Esophagus muscularis mucosa (tissue), 4 donors: ENCODE measurements around the gene B4GALNT2. TPM values are rescaled to one million over a fixed set of nuclear protein-coding genes. Genes with fewer than 3 reads are reported as not detected.

Experiments used
- DNase-seq: peaks from one replicate; pipeline ENCODE4 v3.0.0-alpha.2; 2017; ENCODE audit errors: extremely low spot score
- H3K27ac ChIP-seq, 4 donors: fragments of 200-600 bp; sonication (generic); replicated peaks in 1 of 4; 1 replicate in 3 of 4; 2 replicates in 1 of 4; pipeline ENCODE4 v1.5.1; 2016 to 2019; ENCODE audit warnings: mild to moderate bottlenecking in 1 of 4
- H3K27me3 ChIP-seq, 4 donors: fragments of 200-600 bp; sonication (generic); one replicate each; pipeline versions ENCODE4 v1.5.1 to v1.6.0; 2016 to 2019
- H3K36me3 ChIP-seq, 4 donors: fragments of 200-600 bp; sonication (generic); one replicate each; pipeline ENCODE4 v1.5.1; 2016 to 2019
- H3K4me1 ChIP-seq, 4 donors: fragments of 200-600 bp; sonication (generic); one replicate each; pipeline ENCODE4 v1.5.1; 2016 to 2019
- H3K4me3 ChIP-seq, 4 donors: fragments of 200-600 bp; sonication (generic); 1 replicate in 2 of 4; 2 replicates in 2 of 4; pipeline ENCODE4 v1.5.1; 2016 to 2019; ENCODE audit warnings: mild to moderate bottlenecking in 4 of 4, moderate library complexity in 1 of 4
- H3K9me3 ChIP-seq, 4 donors: fragments of 200-600 bp; sonication (generic); 1 replicate in 3 of 4; 2 replicates in 1 of 4; pipeline ENCODE4 v1.5.1; 2016 to 2019
- CTCF ChIP-seq, 3 experiments: fragments of 200-600 bp in 2 of 3; fragments of 450-650 bp in 1 of 3; sonication (generic) in 2 of 3; IDR thresholded peaks; one replicate each; pipeline ENCODE4 v1.5.1; 2017 to 2019; ENCODE audit warnings: antibody characterized with exemption in 3 of 3, mild to moderate bottlenecking in 2 of 3, moderate library complexity in 1 of 3
- EP300 ChIP-seq: sonication (generic); formaldehyde crosslinking; IDR thresholded peaks from one replicate; pipeline ENCODE4 v1.6.1; 2017; ENCODE audit warnings: antibody characterized with exemption
- POLR2A ChIP-seq: fragments of 450-650 bp; IDR thresholded peaks from one replicate; pipeline ENCODE4 v1.6.1; 2017; ENCODE audit warnings: antibody characterized with exemption, moderate library complexity, mild to moderate bottlenecking, low read depth
- POLR2AphosphoS5 ChIP-seq, 2 donors: sonication (generic); formaldehyde crosslinking; IDR thresholded peaks; one replicate each; pipeline ENCODE4 v1.6.1; 2017; ENCODE audit warnings: antibody characterized with exemption in 2 of 2
- WGBS: methylation state at CpG from one replicate; pipeline ENCODE4 v1.1.5; 2018; 5-methylcytosine and 5-hydroxymethylcytosine counted together
- intact Hi-C: fragments of 100-400 bp; cut with DNase I; formaldehyde crosslinking; loops from one replicate; pipeline ENCODE4 v1.15.1; 2023
- total RNA-seq, 4 donors: library from RNA; depleted of rRNA; stranded (reverse); fragments of >200 nt; gene quantifications; one replicate each; pipeline versions ENCODE4 v1.1.0 to v1.2.1, GENCODE V29; 2016

B4GALNT2 gene
- total RNA-seq, 4 donors from 2014 or later: not detected

- DNase-seq: no peak
- Histone ChIP-seq H3K27ac (no peak overlapping the region), H3K27me3 (peaks cover 0 to 77% (median 24%) of the 10 kb centered on the region in 4 donors), H3K9me3 (no peaks in the 10 kb centered on the region), H3K4me1 (peaks cover 25 to 35% (median 27%) of the 10 kb centered on the region in 4 donors), H3K4me3 (peak overlapping the region in 3 of 4 donors; percentile 27 to 43 (median 33)), H3K36me3 (peaks cover 0 to 17% (median 2%) of the 10 kb centered on the region in 4 donors)
- intact Hi-C loops: loop anchor here (5.0 kb wide), 1 partner anchor 67 kb away; no protein-coding TSS in a partner anchor
- 30% methylated on average over 11 of the region's 11 CpGs for WGBS
- TF ChIP-seq EP300: no peak
- TF ChIP-seq POLR2AphosphoS5 (IDR thresholded peaks at IDR 0.05): no peak
- TF ChIP-seq POLR2A: no peak
- no peak for TF ChIP-seq CTCF (IDR thresholded peaks at IDR 0.05)
Measured at GRCh38 chr17:49224997-49225337, 92.4 kb downstream of the B4GALNT2 start.

GRCh38 chr17:49225554-49226236 lies 93.1 kb downstream of the B4GALNT2 start:
- intact Hi-C loops: loop anchor here (2.0 kb wide), 1 partner anchor 47 kb away; no protein-coding TSS in a partner anchor
- no peak overlapping the region for H3K27ac ChIP-seq

More at GRCh38 chr17:49225554-49226236, 93.1 kb downstream of the B4GALNT2 start:
- peaks cover 0 to 70% (median 23%) of the 10 kb centered on the region in 4 donors for H3K27me3 ChIP-seq
- TF ChIP-seq POLR2A: no peak
- no peak for TF ChIP-seq CTCF (IDR thresholded peaks at IDR 0.05)
- no peak for TF ChIP-seq EP300
- TF ChIP-seq POLR2AphosphoS5 (IDR thresholded peaks at IDR 0.05): no peak
- H3K4me3 ChIP-seq: no peak overlapping the region
- WGBS: 69% methylated on average over 8 of the region's 8 CpGs
- H3K9me3 ChIP-seq: no peaks in the 10 kb centered on the region
- peaks cover 0 to 10% (median 0%) of the 10 kb centered on the region in 4 donors for H3K36me3 ChIP-seq
- no peak for DNase-seq
- H3K4me1 ChIP-seq: peaks cover 30 to 41% (median 33%) of the 10 kb centered on the region in 4 donors

Other genes with a start within 250 kb of the B4GALNT2 start
- gene ATP5MC1, start 240.0 kb upstream of the B4GALNT2 start, total RNA-seq: 10 to 100 TPM; 62.5 to 93.9 (median 72.9) TPM
- 10 to 100 TPM; 46.4 to 76.4 (median 62.9) TPM for gene UBE2Z, start 224.4 kb upstream of the B4GALNT2 start, total RNA-seq
- gene SNF8, start 187.9 kb upstream of the B4GALNT2 start, total RNA-seq: 10 to 100 TPM; 80.6 to 97.1 (median 92.3) TPM
- gene GIP, start 164.2 kb upstream of the B4GALNT2 start, total RNA-seq: not detected
- not detected for gene IGF2BP1, start 135.4 kb upstream of the B4GALNT2 start, total RNA-seq
- 1 to 10 TPM in 2 of 4 donors, under 1 TPM in 1, not detected in 1; 0.97 to 2.2 (median 2.1) TPM for gene GNGT2, start 77.8 kb downstream of the B4GALNT2 start, total RNA-seq
- 1 to 10 TPM; 3.3 to 8.9 (median 6.3) TPM for gene ABI3, start 77.9 kb downstream of the B4GALNT2 start, total RNA-seq
- 1 to 10 TPM in 3 of 4 donors, not detected in 1; 1.2 to 1.5 (median 1.4) TPM for gene PHOSPHO1, start 98.0 kb downstream of the B4GALNT2 start, total RNA-seq
- gene ZNF652, start 229.5 kb downstream of the B4GALNT2 start, total RNA-seq: 10 to 100 TPM; 59.3 to 100.0 (median 83.0) TPM